HL-60/S4 (cell line): ENCODE measurements around the gene LYSMD4.

Source experiments
- in situ Hi-C: fragments of 300-500 bp; cut with MboI; formaldehyde crosslinking; loops from 2 replicates; pipeline ENCODE4 v1.14.3; 2022; ENCODE audit warnings: low sequenced_read_pairs

The LYSMD4 gene

GRCh38 chr15:99708563-99708962 is 24.7 kb downstream of the LYSMD4 start:
- in situ Hi-C loops = no loop called here

GRCh38 chr15:99707473-99708270 is 25.6 kb downstream of the LYSMD4 start:
- in situ Hi-C loops = no loop called here

GRCh38 chr15:99706557-99707303 is 26.5 kb downstream of the LYSMD4 start:
- in situ Hi-C loops = no loop called here

- in situ Hi-C loops = no loop called here
Measured at GRCh38 chr15:99704444-99704838, 28.8 kb downstream of the LYSMD4 start.

- in situ Hi-C loops = no loop called here
Measured at GRCh38 chr15:99703603-99704443, 29.4 kb downstream of the LYSMD4 start.

GRCh38 chr15:99702895-99703602 is 30.2 kb downstream of the LYSMD4 start:
- in situ Hi-C loops = no loop called here

- in situ Hi-C loops = no loop called here
Measured at GRCh38 chr15:99696096-99696495, 37.1 kb downstream of the LYSMD4 start.

- in situ Hi-C loops = no loop called here
Measured at GRCh38 chr15:99692825-99693224, 40.4 kb downstream of the LYSMD4 start.

GRCh38 chr15:99686290-99686689 is 46.9 kb downstream of the LYSMD4 start:
- in situ Hi-C loops = no loop called here

GRCh38 chr15:99683000-99683670 is 50.1 kb downstream of the LYSMD4 start:
- in situ Hi-C loops = no loop called here

GRCh38 chr15:99682455-99682854 is 50.8 kb downstream of the LYSMD4 start:
- in situ Hi-C loops = no loop called here

- in situ Hi-C loops = no loop called here
Measured at GRCh38 chr15:99681990-99682389, 51.2 kb downstream of the LYSMD4 start.

- in situ Hi-C loops = no loop called here
Measured at GRCh38 chr15:99680276-99680675, 53.0 kb downstream of the LYSMD4 start.

- in situ Hi-C loops = no loop called here
Measured at GRCh38 chr15:99677540-99678134, 55.6 kb downstream of the LYSMD4 start.
